CD8-positive, alpha-beta memory T cell (primary cell): Measurements from ENCODE around the gene DCTPP1. TPM values are rescaled to one million over a fixed set of nuclear protein-coding genes. Genes with fewer than 3 reads are reported as not detected.

ENCODE experiments used
- CTCF ChIA-PET: fragments of 350-600 bp; sonication (Branson Sonifier 250); formaldehyde crosslinking; loops from one replicate; lab custom pipeline; 2021; ENCODE audit warnings: antibody characterized with exemption; lab: Charles Lee
- POLR2A ChIA-PET: fragments of 350-600 bp; sonication (Branson Sonifier 250); formaldehyde crosslinking; loops from one replicate; lab custom pipeline; 2021; ENCODE audit warnings: antibody characterized with exemption; lab: Charles Lee
- DNase-seq, 5 donors: peaks; one replicate each; pipeline versions ENCODE4 v3.0.0 to v3.0.0-alpha.2; 2020 to 2022; ENCODE audit warnings: mixed read lengths in 1 of 5
- H3K27ac ChIP-seq: one replicate; pipeline ENCODE4 v1.7.0; 2013; ENCODE audit warnings: low read depth, mild to moderate bottlenecking, low read length, moderate library complexity
- H3K27me3 ChIP-seq: 2 replicates; pipeline ENCODE4 v1.7.0; 2013; ENCODE audit warnings: low read length, mild to moderate bottlenecking; ENCODE audit not compliant: insufficient read depth, poor library complexity, severe bottlenecking
- H3K36me3 ChIP-seq: 2 replicates; pipeline ENCODE4 v1.7.0; 2013; ENCODE audit warnings: mild to moderate bottlenecking, low read length, moderate library complexity; ENCODE audit not compliant: insufficient read depth
- H3K4me1 ChIP-seq: 2 replicates; pipeline ENCODE4 v1.7.0; 2013; ENCODE audit warnings: mild to moderate bottlenecking, low read length, moderate library complexity; ENCODE audit not compliant: insufficient read depth
- H3K4me3 ChIP-seq: 2 replicates; pipeline ENCODE4 v1.7.0; 2013; ENCODE audit warnings: mild to moderate bottlenecking, low read length
- H3K9me3 ChIP-seq: 2 replicates; pipeline ENCODE4 v1.7.0; 2013; ENCODE audit warnings: mild to moderate bottlenecking, low read length
- H3K27ac Mint-ChIP-seq, 8 donors: one replicate each; pipeline ENCODE4 v1.8.0; 2020 to 2021; ENCODE audit warnings: mixed read lengths in 8 of 8, mild to moderate bottlenecking in 6 of 8, inconsistent platforms in 3 of 8, moderate library complexity in 3 of 8
- H3K27me3 Mint-ChIP-seq, 2 donors: one replicate each; pipeline ENCODE4 v1.8.0; 2020 to 2021; ENCODE audit warnings: mixed read lengths in 2 of 2, mild to moderate bottlenecking in 1 of 2, moderate library complexity in 1 of 2
- H3K36me3 Mint-ChIP-seq, 3 donors: one replicate each; pipeline ENCODE4 v1.8.0; 2020 to 2021; ENCODE audit warnings: mixed read lengths in 3 of 3, inconsistent platforms in 1 of 3, mild to moderate bottlenecking in 1 of 3
- H3K4me1 Mint-ChIP-seq, 3 donors: one replicate each; pipeline ENCODE4 v1.8.0; 2020 to 2021; ENCODE audit warnings: mixed read lengths in 3 of 3, inconsistent platforms in 1 of 3, mild to moderate bottlenecking in 1 of 3
- H3K4me3 Mint-ChIP-seq, 7 donors: one replicate each; pipeline ENCODE4 v1.8.0; 2020 to 2021; ENCODE audit warnings: mixed read lengths in 7 of 7, mild to moderate bottlenecking in 6 of 7, moderate library complexity in 4 of 7, inconsistent platforms in 2 of 7
- H3K9me3 Mint-ChIP-seq, 5 donors: one replicate each; pipeline ENCODE4 v1.8.0; 2020 to 2022; ENCODE audit warnings: mixed read lengths in 5 of 5, mild to moderate bottlenecking in 3 of 5, moderate library complexity in 2 of 5, inconsistent platforms in 1 of 5
- polyA plus RNA-seq: library from polyadenylated mRNA; unstranded; fragments of 300-500 nt; fragmentation: Illumina TruSeq; gene quantifications from one replicate; pipeline ENCODE4 v1.2.3, GENCODE V29; 2021
- total RNA-seq, 2 experiments: library from RNA; stranded (reverse); gene quantifications; one replicate each; pipeline ENCODE4 v1.2.3, GENCODE V29; 2021

The DCTPP1 gene
- total and polyA plus RNA-seq, 3 experiments from 2014 or later = 73.7 to 175 (median 174) TPM

- CTCF ChIA-PET = interaction anchor here (1.7 kb wide), 1 partner anchor 34 kb away, joined by 5 read pairs; no protein-coding TSS in a partner anchor
- H3K27me3 ChIP-seq = no peaks in the 10 kb centered on the region
- H3K4me1 ChIP-seq = peaks cover 50% of the 10 kb centered on the region
- no peaks in the 10 kb centered on the region for H3K36me3 ChIP-seq
- no peaks in the 10 kb centered on the region for H3K9me3 Mint-ChIP-seq
- no peaks in the 10 kb centered on the region for H3K9me3 ChIP-seq
- DNase-seq = no peak
- H3K4me3 ChIP-seq = no peak overlapping the region
- H3K27me3 Mint-ChIP-seq = peaks cover 0 to 2% of the 10 kb centered on the region in 2 donors
- H3K27ac ChIP-seq = no peak overlapping the region
- H3K36me3 Mint-ChIP-seq = peaks cover 3 to 25% (median 3%) of the 10 kb centered on the region in 3 donors
- no peak overlapping the region for H3K4me3 Mint-ChIP-seq
- peak overlapping the region in 7 of 8 donors; percentile 70 to 100 (median 88) for H3K27ac Mint-ChIP-seq
- peaks cover 44 to 54% (median 46%) of the 10 kb centered on the region in 3 donors for H3K4me1 Mint-ChIP-seq
- POLR2A ChIA-PET = interaction anchor here (0.7 kb wide), 1 partner anchor 35 kb away, joined by 4 read pairs; no protein-coding TSS in a partner anchor
These were observed 54.0 kb downstream of the DCTPP1 start for GRCh38 chr16:30375864-30376263.

DNA sequence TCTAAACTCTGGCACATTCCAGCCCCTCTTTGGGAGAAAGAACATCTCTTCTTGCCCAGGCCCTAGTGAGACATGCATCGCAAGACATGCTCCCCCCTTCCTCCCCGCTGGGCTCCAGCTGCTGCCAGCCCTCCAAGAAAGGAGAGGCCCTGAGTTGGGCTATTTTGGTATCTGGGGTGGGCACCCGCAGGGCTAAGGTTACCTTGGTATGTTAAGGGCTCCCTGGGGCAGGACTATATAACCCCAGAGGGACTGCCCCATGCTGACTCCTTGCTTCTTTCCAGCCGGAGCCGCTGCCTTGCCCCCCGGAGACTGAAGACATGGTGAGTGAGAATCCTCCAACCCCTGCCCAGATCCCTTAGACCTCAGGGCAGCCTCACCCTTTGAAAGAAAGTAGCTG lies 55.3 kb downstream of the DCTPP1 start, which contains the start of gene MYL11:
TSS of gene MYL11 (plus strand) at position 265 of the 400 bp plus-strand sequence. CDS start at position 321, 56 bp downstream.
- Histone ChIP-seq H3K4me1 (peaks cover 37% of the 10 kb centered on the region), H3K27ac (no peak within 1 kb of the TSS), H3K9me3 (no peaks in the 10 kb centered on the region), H3K4me3 (no peak within 1 kb of the TSS), H3K36me3 (no peaks in the 10 kb centered on the region), H3K27me3 (no peaks in the 10 kb centered on the region)
- H3K4me1 Mint-ChIP-seq = peaks cover 32 to 45% (median 35%) of the 10 kb centered on the region in 3 donors
- peaks cover 0 to 4% of the 10 kb centered on the region in 2 donors for H3K27me3 Mint-ChIP-seq
- peak within 1 kb of the TSS in 7 of 8 donors; percentile 70 to 100 (median 87) for H3K27ac Mint-ChIP-seq
- peak within 1 kb of the TSS in 3 of 7 donors; percentile 26 to 57 (median 36) for H3K4me3 Mint-ChIP-seq
- ChIA-PET CTCF (interaction anchor here (1.7 kb wide), 1 partner anchor 35 kb away, joined by 5 read pairs; no protein-coding TSS in a partner anchor), POLR2A (no interaction called here)
- no peaks in the 10 kb centered on the region for H3K9me3 Mint-ChIP-seq
- DNase-seq = no peak
- H3K36me3 Mint-ChIP-seq = peaks cover 0 to 20% (median 0%) of the 10 kb centered on the region in 3 donors

Other genes with a start within 250 kb of the DCTPP1 start
- 100 to 1,000 TPM; 889 to 952 TPM for gene CORO1A, start 246.4 kb downstream of the DCTPP1 start, total RNA-seq
- 1,446 TPM for gene CORO1A, start 246.4 kb downstream of the DCTPP1 start, polyA plus RNA-seq
- 100 to 1,000 TPM; 268 to 271 TPM for gene BOLA2B, start 236.4 kb downstream of the DCTPP1 start, total RNA-seq
- gene BOLA2B, start 236.4 kb downstream of the DCTPP1 start, polyA plus RNA-seq = 208 TPM
- 10 to 100 TPM; 63.6 to 70.9 TPM for gene SLX1A, start 236.2 kb downstream of the DCTPP1 start, total RNA-seq
- 68.8 TPM for gene SLX1A, start 236.2 kb downstream of the DCTPP1 start, polyA plus RNA-seq
- gene SULT1A3, start 230.8 kb downstream of the DCTPP1 start, total RNA-seq = 10 to 100 TPM; 12.7 to 17.6 TPM
- 1.4 TPM for gene SULT1A3, start 230.8 kb downstream of the DCTPP1 start, polyA plus RNA-seq
- 10 to 100 TPM; 10.2 to 12.0 TPM for gene NPIPB13, start 181.6 kb downstream of the DCTPP1 start, total RNA-seq
- 1.2 TPM for gene NPIPB13, start 181.6 kb downstream of the DCTPP1 start, polyA plus RNA-seq
- gene CD2BP2, start 74.7 kb downstream of the DCTPP1 start, total RNA-seq = 10 to 100 TPM; 84.5 to 89.5 TPM
- 27.2 TPM for gene CD2BP2, start 74.7 kb downstream of the DCTPP1 start, polyA plus RNA-seq
- gene TBC1D10B, start 59.5 kb downstream of the DCTPP1 start, total RNA-seq = 10 to 100 TPM; 59.0 to 61.4 TPM
- 17.3 TPM for gene TBC1D10B, start 59.5 kb downstream of the DCTPP1 start, polyA plus RNA-seq
- gene MYL11, start 55.2 kb downstream of the DCTPP1 start, total RNA-seq = 1 to 10 TPM; 1.9 to 2.4 TPM
- 4.6 TPM for gene MYL11, start 55.2 kb downstream of the DCTPP1 start, polyA plus RNA-seq
- 100 to 1,000 TPM; 187 to 193 TPM for gene SEPTIN1, start 47.5 kb downstream of the DCTPP1 start, total RNA-seq
- 227 TPM for gene SEPTIN1, start 47.5 kb downstream of the DCTPP1 start, polyA plus RNA-seq
- 10 to 100 TPM; 18.4 to 19.3 TPM for gene ZNF48, start 34.6 kb downstream of the DCTPP1 start, total RNA-seq
- gene ZNF48, start 34.6 kb downstream of the DCTPP1 start, polyA plus RNA-seq = 10.2 TPM
- gene ZNF771, start 22.4 kb downstream of the DCTPP1 start, total RNA-seq = 1 to 10 TPM; 7.3 to 9.8 TPM
- 6.0 TPM for gene ZNF771, start 22.4 kb downstream of the DCTPP1 start, polyA plus RNA-seq
- 10 to 100 TPM; 68.2 to 71.0 TPM for gene SEPHS2, start 15.8 kb upstream of the DCTPP1 start, total RNA-seq
- 59.0 TPM for gene SEPHS2, start 15.8 kb upstream of the DCTPP1 start, polyA plus RNA-seq
- gene ITGAL, start 42.7 kb upstream of the DCTPP1 start, total RNA-seq = 100 to 1,000 TPM; 333 to 363 TPM
- 256 TPM for gene ITGAL, start 42.7 kb upstream of the DCTPP1 start, polyA plus RNA-seq
- gene ZNF768, start 96.5 kb upstream of the DCTPP1 start, total RNA-seq = 10 to 100 TPM; 13.5 to 15.1 TPM
- 2.5 TPM for gene ZNF768, start 96.5 kb upstream of the DCTPP1 start, polyA plus RNA-seq
- gene ZNF747, start 104.8 kb upstream of the DCTPP1 start, total RNA-seq = 10 to 100 TPM; 13.5 to 17.0 TPM
- gene ZNF747, start 104.8 kb upstream of the DCTPP1 start, polyA plus RNA-seq = 8.4 TPM
- 10 to 100 TPM; 15.1 to 15.7 TPM for gene ZNF764, start 128.3 kb upstream of the DCTPP1 start, total RNA-seq
- 8.9 TPM for gene ZNF764, start 128.3 kb upstream of the DCTPP1 start, polyA plus RNA-seq
- 10 to 100 TPM in 1 of 2 experiments, 1 to 10 TPM in 1; 9.6 to 10.8 TPM for gene ZNF688, start 141.7 kb upstream of the DCTPP1 start, total RNA-seq
- 28.5 TPM for gene ZNF688, start 141.7 kb upstream of the DCTPP1 start, polyA plus RNA-seq
- gene ZNF785, start 155.7 kb upstream of the DCTPP1 start, total RNA-seq = 10 to 100 TPM; 10.9 to 13.0 TPM
- 4.8 TPM for gene ZNF785, start 155.7 kb upstream of the DCTPP1 start, polyA plus RNA-seq
- gene ZNF689, start 180.4 kb upstream of the DCTPP1 start, total RNA-seq = 10 to 100 TPM; 14.6 to 15.7 TPM
- 13.7 TPM for gene ZNF689, start 180.4 kb upstream of the DCTPP1 start, polyA plus RNA-seq
- gene PRR14, start 220.9 kb upstream of the DCTPP1 start, total RNA-seq = 10 to 100 TPM; 87.5 to 92.5 TPM
- 29.7 TPM for gene PRR14, start 220.9 kb upstream of the DCTPP1 start, polyA plus RNA-seq
- gene FBRS, start 228.4 kb upstream of the DCTPP1 start, total RNA-seq = 100 to 1,000 TPM; 115 to 124 TPM
- 7.1 TPM for gene FBRS, start 228.4 kb upstream of the DCTPP1 start, polyA plus RNA-seq